CD4-positive, alpha-beta T cell treated with Interleukin-15 for 4 hours (primary cell): ENCODE measurements around the gene DRAM1.

Experiments used
- DNase-seq: peaks from one replicate; pipeline ENCODE4 v3.0.0-alpha.2; 2020; ENCODE audit warnings: low spot score

The DRAM1 gene

GRCh38 chr12:101941306-101942249 is 64.2 kb downstream of the DRAM1 start:
- no peak for DNase-seq

GRCh38 chr12:101942250-101942605 is 64.8 kb downstream of the DRAM1 start:
- DNase-seq = no peak

DNA sequence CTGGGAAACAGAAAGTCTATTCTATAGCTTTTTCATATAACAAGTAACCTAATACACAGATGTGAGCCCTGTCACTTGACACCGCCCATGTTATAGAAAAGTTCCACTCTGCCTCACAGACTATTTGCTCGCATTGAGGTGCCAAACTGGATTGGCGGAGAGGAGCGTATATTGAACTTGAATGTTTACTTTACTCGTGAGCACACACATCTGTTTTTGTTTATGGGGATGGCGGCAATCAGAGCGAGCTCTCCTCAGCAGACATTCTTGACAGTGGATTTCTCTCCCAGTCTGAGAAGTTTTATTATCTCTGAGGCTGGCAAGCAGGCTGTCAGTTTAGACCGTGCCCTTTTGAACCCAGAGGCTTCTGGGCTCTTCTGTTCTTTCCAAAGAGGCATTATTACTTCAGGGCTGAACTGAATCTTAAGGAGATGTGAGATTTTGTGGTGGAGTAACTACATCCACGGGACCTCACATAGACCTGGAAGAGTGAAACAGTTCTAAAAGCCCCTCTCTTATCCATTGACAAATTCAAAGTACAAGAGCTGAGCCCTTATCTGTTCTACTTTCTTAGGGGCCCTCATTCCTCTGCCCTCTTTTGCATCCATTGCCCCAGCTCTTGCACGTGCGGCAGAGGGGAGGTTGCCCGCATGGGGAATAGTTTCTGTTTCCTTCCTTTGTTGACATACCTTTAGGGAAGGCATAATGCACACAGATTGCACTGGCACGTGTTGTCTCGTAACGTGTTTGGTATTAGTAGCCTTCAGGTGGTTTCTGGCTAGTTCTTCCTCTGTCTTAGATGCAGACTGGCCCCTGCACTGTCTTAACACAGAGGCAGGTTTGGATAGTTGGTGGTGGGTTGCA is 68.2 kb downstream of the DRAM1 start:
- no peak for DNase-seq

DNA sequence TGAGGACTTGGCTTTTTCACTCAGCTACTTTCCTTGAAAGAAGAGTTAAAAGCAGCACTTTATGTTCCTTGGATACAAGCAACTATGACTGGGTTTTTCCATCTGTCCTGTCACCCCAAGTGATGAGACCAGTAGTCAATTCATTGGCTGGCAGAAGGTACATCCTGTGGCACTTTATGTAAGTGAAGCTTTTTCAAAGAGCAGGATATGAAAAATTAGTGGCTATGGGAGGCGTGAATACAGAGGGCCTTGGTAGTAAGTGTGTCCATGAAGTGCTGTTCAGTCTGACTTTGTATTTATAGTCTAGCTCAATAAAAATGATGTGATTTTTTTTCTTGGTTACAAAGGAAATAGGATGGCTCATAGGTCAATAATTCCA is 68.8 kb downstream of the DRAM1 start:
- no peak for DNase-seq

DNA sequence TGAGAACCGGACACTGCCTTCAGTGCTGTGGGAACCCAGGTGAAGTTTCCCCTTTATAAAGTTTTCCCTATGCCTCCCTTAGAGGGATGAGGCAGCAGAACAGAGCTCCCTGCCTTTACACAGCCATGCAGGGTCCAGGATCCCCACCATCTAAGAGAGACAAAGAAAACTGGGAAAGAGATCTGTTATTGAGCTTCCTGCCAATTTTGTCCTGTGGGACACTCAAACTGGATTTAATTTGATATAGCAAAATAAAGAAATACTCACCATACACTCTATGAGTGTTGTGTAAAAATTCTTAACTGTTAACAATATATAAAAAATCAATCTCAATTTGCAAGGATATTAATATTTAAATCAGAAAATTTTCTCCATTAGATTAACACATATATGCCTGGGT is 69.9 kb downstream of the DRAM1 start:
- DNase-seq = no peak

- DNase-seq = no peak
These were observed 71.0 kb downstream of the DRAM1 start for GRCh38 chr12:101948365-101948764.

DNA sequence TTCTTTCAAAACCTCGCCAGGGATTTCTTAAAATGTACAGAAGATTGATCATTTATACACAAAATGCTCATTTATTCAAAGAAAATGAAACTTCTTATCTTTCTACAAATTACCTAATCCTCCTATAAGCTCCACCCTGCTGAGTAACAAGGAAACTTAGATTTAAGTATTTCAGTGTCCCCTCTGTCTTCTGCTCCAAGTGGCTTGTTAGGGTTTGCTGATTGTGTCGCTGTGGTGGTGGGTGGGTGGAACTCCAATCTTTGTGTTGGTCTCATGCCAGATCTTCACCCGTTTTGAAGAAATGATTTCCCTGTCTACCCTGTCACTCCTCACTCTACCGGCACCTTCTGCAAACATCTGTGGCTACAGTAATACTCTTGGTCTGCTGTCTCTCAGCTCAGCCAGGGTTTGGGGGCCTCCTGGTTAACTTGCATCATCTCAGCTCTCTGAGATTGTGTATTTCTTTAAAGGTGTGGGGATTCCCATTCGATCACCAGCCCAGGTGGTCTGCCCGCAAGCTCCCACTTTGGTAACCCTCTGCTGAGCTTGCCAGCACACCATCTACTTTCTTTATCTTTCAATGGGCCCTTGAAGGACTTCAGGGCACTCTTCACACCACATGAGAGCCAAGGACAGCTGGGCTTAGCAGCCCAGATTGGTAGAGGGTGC is 73.8 kb downstream of the DRAM1 start:
- no peak for DNase-seq

DNA sequence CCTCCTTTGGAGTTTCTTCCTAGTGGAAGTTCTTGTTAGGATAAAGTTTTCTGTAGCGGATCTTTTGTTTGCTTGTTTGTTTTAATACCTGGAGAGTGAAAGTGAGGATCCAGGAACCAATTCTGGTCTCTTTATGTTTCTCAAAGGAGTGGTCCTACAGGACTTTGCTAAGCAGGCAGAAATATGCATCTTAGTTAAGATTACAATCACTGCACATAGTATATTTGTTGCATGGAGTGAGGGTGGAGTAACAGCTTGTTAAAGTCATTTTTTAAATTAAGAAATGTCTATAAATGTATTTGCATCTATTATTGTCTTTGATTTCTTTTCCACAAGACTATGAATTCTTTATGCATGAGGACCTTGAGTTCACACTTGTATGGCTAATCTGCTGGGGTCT is 76.7 kb downstream of the DRAM1 start:
- no peak for DNase-seq

GRCh38 chr12:101954676-101955075 is 77.3 kb downstream of the DRAM1 start:
- no peak for DNase-seq

DNA sequence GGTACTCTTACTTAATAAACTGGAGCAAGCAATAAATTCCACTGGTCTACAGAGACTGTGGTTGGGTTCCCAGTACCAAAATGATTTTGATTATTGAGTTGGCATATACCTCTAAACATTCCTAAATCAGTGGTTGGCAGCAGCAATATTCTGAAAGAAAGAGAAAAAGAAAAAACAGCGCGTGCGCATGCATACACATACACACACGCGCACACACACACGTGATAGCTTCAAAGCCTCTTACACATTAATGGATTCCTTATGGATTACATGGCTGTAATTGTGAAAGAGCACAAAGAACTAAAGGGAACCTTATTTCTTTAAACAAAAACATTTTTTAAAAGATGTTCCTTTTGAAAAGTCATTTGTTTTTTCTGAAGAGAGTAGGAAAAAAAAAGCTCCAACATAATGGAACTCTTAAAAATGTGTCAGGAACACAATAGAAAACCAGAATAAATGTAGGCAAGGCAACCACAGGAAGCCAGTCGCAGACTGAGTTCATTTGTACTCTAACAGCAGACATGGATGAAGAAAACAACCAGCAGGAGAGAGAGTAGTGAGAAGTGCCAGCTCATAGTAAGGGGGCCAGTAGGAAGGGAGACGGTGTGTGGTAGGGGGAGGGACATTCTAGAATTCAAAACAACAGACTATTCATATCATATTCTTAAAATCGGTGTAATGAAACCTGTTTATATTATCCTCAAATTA is 80.0 kb downstream of the DRAM1 start:
- DNase-seq = no peak

GRCh38 chr12:101959607-101960006 is 82.2 kb downstream of the DRAM1 start:
- no peak for DNase-seq

GRCh38 chr12:101962486-101962885 is 85.1 kb downstream of the DRAM1 start:
- DNase-seq = no peak

- DNase-seq = no peak
These were observed 86.3 kb downstream of the DRAM1 start for GRCh38 chr12:101963697-101964096.

DNA sequence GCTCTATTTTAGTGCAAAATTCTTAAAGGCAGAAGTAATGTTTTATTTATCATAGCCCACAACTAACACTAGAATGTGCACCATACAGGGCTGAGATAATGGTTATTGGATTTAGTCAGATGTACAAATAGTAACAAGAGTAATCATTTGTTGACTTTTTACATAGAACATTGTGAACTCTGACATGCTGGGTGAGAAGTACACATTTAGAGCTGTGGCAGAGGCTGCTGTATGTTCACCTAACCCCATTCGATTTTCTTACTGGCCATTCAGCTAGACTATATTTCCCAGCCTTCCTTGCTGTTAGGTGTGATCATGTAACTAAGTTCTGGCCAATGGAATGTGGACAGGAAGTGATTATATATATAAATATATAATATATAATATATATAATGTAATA is 89.1 kb downstream of the DRAM1 start:
- DNase-seq = no peak

DNA sequence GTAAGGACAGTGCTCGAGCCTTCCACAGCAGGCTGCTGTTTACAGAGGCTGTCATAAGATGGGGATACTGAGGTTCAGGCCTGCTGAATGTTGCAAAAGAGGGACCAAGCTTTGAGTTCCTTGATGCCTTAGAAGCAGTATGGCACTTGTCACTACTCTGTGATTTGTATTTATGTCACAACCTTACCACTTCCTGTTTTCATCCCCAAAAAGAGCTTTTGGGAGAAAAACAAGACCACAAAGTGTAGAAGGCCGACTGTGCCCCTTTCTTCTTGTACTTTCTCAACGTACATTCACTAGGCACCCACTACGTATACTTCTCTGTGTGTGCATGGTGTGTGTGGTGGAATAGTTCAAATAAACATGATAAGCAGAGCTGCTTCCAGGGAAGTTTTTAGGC is 90.1 kb downstream of the DRAM1 start:
- DNase-seq = no peak

- DNase-seq = no peak
These were observed 91.4 kb downstream of the DRAM1 start for GRCh38 chr12:101968770-101969169.
